HEK293 (cell line): ENCODE data around the gene PRKAG2.
"Not testable (repeated sequence)": the region's sequence is repeated elsewhere in the genome, so short reads cannot be mapped to it uniquely, and the experiment has no call there.

Experiments used
- CTCF ChIA-PET: fragments of 350-600 bp; formaldehyde crosslinking; extraction: SDS; loops from one replicate; lab custom pipeline; 2021; ENCODE audit warnings: antibody characterized with exemption; lab: Yijun Ruan, JAX
- POLR2A ChIA-PET: fragments of 300-600 bp; formaldehyde crosslinking; extraction: SDS; loops from one replicate; lab custom pipeline; 2020; ENCODE audit warnings: antibody characterized with exemption, inconsistent platforms; lab: Yijun Ruan, JAX
- H3K27ac ChIP-seq: fragments of 200-500 bp; sonication (Bioruptor generic); 2 replicates; pipeline ENCODE4 v1.5.1; 2014; ENCODE audit warnings: low read depth, low read length, control low read depth, inconsistent platforms; ENCODE audit errors: extremely low read depth
- H3K36me3 ChIP-seq, 2 experiments: fragments of 200-500 bp in 1 of 2; sonication (Bioruptor generic) in 1 of 2; 1 replicate in 1 of 2; 2 replicates in 1 of 2; pipeline ENCODE4 v1.5.1; 2014 to 2017; ENCODE audit warnings: inconsistent platforms in 2 of 2, low read length in 2 of 2; ENCODE audit not compliant: control insufficient read depth in 2 of 2, insufficient read depth in 1 of 2
- H3K4me1 ChIP-seq: fragments of 200-500 bp; sonication (Bioruptor generic); 2 replicates; pipeline ENCODE4 v1.5.1; 2014; ENCODE audit warnings: mild to moderate bottlenecking, low read length, inconsistent platforms; ENCODE audit not compliant: control insufficient read depth, insufficient read depth
- H3K4me3 ChIP-seq: 2 replicates; pipeline ENCODE4 v1.5.1; 2011; ENCODE audit warnings: low read depth, mild to moderate bottlenecking, control low read depth, low read length, moderate library complexity
- H3K9me3 ChIP-seq: fragments of 200-500 bp; sonication (Bioruptor generic); 2 replicates; pipeline ENCODE4 v1.5.1; 2014; ENCODE audit warnings: low read depth, low read length, inconsistent platforms; ENCODE audit not compliant: control insufficient read depth, insufficient read depth
- BCL11A ChIP-seq: fragments of 450-650 bp; formaldehyde crosslinking; IDR thresholded peaks from 2 replicates; pipeline ENCODE4 v1.5.1; 2016; ENCODE audit warnings: low read depth, missing biosample characterization, missing genetic modification characterization
- GLIS1 ChIP-seq: fragments of 450-650 bp; formaldehyde crosslinking; IDR thresholded peaks from 2 replicates; pipeline ENCODE4 v1.5.1; 2016; ENCODE audit warnings: missing biosample characterization, missing genetic modification characterization
- TRIM28 ChIP-seq: IDR thresholded peaks from 2 replicates; pipeline ENCODE4 v1.6.1; 2011; ENCODE audit warnings: low read length, control low read depth, borderline replicate concordance
- TSHZ1 ChIP-seq: fragments of 450-650 bp; formaldehyde crosslinking; IDR thresholded peaks from 2 replicates; pipeline ENCODE4 v1.5.1; 2016; ENCODE audit warnings: missing biosample characterization, missing genetic modification characterization, borderline replicate concordance
- YY2 ChIP-seq: fragments of 450-650 bp; formaldehyde crosslinking; IDR thresholded peaks from 2 replicates; pipeline ENCODE4 v1.5.1; 2016; ENCODE audit warnings: missing biosample characterization, missing genetic modification characterization
- ZFHX2 ChIP-seq: fragments of 450-650 bp; formaldehyde crosslinking; conservative IDR thresholded peaks from 2 replicates; pipeline ENCODE4 v1.5.1; 2016; ENCODE audit warnings: missing biosample characterization, missing genetic modification characterization
- ZIC2 ChIP-seq: fragments of 450-650 bp; formaldehyde crosslinking; IDR thresholded peaks from 2 replicates; pipeline ENCODE4 v1.5.1; 2016; ENCODE audit warnings: missing biosample characterization, missing genetic modification characterization
- ZNF133 ChIP-seq: fragments of 450-650 bp; formaldehyde crosslinking; IDR thresholded peaks from 2 replicates; pipeline ENCODE4 v1.5.1; 2016; ENCODE audit warnings: missing biosample characterization, missing genetic modification characterization
- ZNF146 ChIP-seq: fragments of 450-650 bp; formaldehyde crosslinking; IDR thresholded peaks from 2 replicates; pipeline ENCODE4 v1.5.1; 2016; ENCODE audit warnings: missing biosample characterization, missing genetic modification characterization
- ZNF518A ChIP-seq: fragments of 450-650 bp; formaldehyde crosslinking; conservative IDR thresholded peaks from 2 replicates; pipeline ENCODE4 v1.5.1; 2016; ENCODE audit warnings: low read depth, missing biosample characterization, missing genetic modification characterization
- ZNF558 ChIP-seq: fragments of 450-650 bp; formaldehyde crosslinking; IDR thresholded peaks from 2 replicates; pipeline ENCODE4 v1.5.1; 2016; ENCODE audit warnings: missing biosample characterization, missing genetic modification characterization
- ZNF610 ChIP-seq: fragments of 450-650 bp; formaldehyde crosslinking; IDR thresholded peaks from 2 replicates; pipeline ENCODE4 v1.5.1; 2016; ENCODE audit warnings: missing biosample characterization, missing genetic modification characterization, borderline replicate concordance

The PRKAG2 gene

GRCh38 chr7:151914051-151914450 lies 37.1 kb upstream of the PRKAG2 start:
- ChIA-PET POLR2A (no interaction called here), CTCF (interaction anchor here (0.7 kb wide), 1 partner anchor 94 kb away, joined by 3 read pairs; no protein-coding TSS in a partner anchor)
- Histone ChIP-seq H3K9me3 (no peaks in the 10 kb centered on the region), H3K36me3 (no peaks in the 10 kb centered on the region), H3K4me3 (no peak overlapping the region), H3K4me1 (no peaks in the 10 kb centered on the region), H3K27ac (no peak overlapping the region)
- TF ChIP-seq YY2 (tag by site-specific recombination) = no peak
- TF ChIP-seq ZNF518A = no peak
- peak; percentile 86 for TF ChIP-seq ZNF558
- TF ChIP-seq BCL11A (tag by site-specific recombination) = no peak
- no peak for TF ChIP-seq TSHZ1 (tag by site-specific recombination)
- peak; percentile 84 for TF ChIP-seq TRIM28
- no peak for TF ChIP-seq GLIS1 (tag by site-specific recombination)
- TF ChIP-seq ZIC2 (tag by site-specific recombination) = no peak
- TF ChIP-seq ZNF133 (tag by site-specific recombination) = peak; percentile 98
- 0 out of 2 replicates have a peak, but pooled peaks have one; percentile 42 for TF ChIP-seq ZNF610
- TF ChIP-seq ZFHX2 (tag by site-specific recombination) = no peak

- H3K36me3 ChIP-seq, H3K9me3 ChIP-seq, POLR2A ChIA-PET, CTCF ChIA-PET, H3K27ac ChIP-seq, H3K4me1 ChIP-seq, H3K4me3 ChIP-seq: not testable (repeated sequence)
These were observed 33.7 kb upstream of the PRKAG2 start for GRCh38 chr7:151910655-151911054.

GRCh38 chr7:151907115-151907514 lies 30.2 kb upstream of the PRKAG2 start:
- peak; percentile 56; the same call in 1 of the 2 replicates for TF ChIP-seq ZNF146 (tag by site-specific recombination)
- H3K4me3 ChIP-seq, POLR2A ChIA-PET, H3K9me3 ChIP-seq, H3K27ac ChIP-seq, H3K36me3 ChIP-seq, CTCF ChIA-PET, H3K4me1 ChIP-seq: not testable (repeated sequence)
